Brain pericyte (primary cell): ENCODE data around the gene CTIF.

Source experiments
- DNase-seq: peaks from one replicate; pipeline ENCODE4 v3.0.0-alpha.2; 2012; ENCODE audit warnings: low read depth, low spot score

Gene CTIF

GRCh38 chr18:48729404-48729803 lies 190.6 kb downstream of the CTIF start:
- DNase-seq: no peak

DNA sequence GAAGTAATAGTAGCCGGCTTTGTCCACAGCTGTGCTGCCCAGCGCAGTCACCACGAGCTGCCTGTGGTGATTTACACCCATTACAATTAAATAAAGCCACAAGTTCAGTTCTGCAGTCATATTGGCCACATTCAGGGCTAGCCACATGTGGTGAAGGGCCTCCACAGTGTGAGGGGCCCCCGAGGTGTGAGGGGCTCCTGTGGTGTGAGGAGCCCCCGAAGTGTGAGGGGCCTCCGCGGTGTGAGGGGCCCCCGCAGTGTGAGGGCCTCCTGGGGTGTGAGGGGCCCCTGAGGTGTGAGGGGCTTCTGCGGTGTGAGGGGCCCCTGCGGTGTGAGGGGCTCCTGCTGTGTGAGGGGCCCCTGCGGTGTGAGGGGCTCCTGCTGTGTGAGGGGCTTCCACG lies 191.2 kb downstream of the CTIF start:
- no peak for DNase-seq

- no peak for DNase-seq
Measured at GRCh38 chr18:48732767-48733424, 194.1 kb downstream of the CTIF start.

GRCh38 chr18:48733643-48734253 lies 194.9 kb downstream of the CTIF start:
- DNase-seq: no peak

GRCh38 chr18:48734460-48734859 lies 195.6 kb downstream of the CTIF start:
- no peak for DNase-seq

DNA sequence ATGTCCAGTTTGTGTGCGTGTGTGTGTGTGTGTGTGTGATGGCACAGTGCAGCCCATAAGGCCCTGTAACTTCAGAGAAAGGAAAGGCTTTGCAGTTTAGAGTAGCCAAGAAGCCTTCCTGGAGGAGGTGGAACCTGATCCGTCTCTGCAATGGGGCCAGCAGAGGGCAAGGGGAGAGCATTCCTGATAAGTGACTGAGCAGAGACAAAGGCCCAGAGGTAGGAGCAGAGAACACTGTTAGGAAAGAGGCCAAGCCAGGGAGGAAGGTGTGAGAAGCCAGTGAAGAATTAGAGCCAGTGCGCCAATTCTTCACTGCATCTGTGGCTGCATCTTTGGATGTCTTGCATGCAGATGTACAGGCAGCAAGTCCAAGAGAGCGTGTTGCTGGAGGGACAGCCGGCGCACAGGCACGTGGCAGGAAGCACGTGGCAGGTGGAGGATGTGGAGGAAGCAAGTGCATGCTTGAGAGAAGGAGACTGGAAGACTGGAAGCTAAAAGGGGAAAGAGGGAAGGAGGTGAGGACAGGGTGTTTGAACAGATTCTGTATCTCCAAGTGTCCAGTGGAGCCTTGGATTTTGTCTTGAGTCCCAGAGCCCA lies 196.3 kb downstream of the CTIF start:
- no peak for DNase-seq

GRCh38 chr18:48735681-48736255 lies 196.9 kb downstream of the CTIF start:
- DNase-seq: no peak

- DNase-seq: no peak
Measured at GRCh38 chr18:48736321-48737260, 197.8 kb downstream of the CTIF start.

GRCh38 chr18:48739266-48740067 lies 200.6 kb downstream of the CTIF start:
- no peak for DNase-seq

- no peak for DNase-seq
Measured at GRCh38 chr18:48740068-48740440, 201.2 kb downstream of the CTIF start.

DNA sequence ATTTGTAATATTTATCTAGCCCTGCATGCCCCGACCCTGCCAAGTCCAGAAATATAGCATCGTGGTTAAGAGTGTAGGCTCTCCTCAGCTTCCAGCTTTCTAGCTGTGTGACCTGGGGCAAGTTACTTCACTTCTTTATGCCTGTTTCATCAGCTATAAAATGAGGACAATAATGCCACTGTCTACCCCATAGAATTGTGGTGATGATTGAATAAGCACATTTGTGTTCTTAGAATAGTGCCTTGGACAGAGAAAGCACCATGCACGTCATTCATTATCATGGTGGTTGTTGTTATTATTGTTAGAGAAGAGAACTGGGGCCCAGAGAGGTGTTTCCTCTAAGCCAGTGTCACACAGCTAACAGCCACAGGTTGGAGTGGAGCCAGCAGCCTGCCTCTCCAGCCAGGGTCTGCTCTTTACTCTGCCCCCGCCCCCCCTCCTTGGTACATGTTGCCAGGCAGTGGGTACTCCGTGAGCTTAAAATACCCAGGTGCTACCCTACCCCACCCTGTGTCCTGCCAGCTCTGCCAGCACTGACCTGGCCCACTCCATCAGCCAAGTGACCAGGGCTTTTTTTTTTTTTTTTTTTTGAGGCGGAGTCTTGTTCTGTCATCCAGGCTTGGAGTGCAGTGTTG lies 202.1 kb downstream of the CTIF start:
- DNase-seq: no peak

GRCh38 chr18:48741866-48742265 lies 203.0 kb downstream of the CTIF start:
- DNase-seq: no peak

DNA sequence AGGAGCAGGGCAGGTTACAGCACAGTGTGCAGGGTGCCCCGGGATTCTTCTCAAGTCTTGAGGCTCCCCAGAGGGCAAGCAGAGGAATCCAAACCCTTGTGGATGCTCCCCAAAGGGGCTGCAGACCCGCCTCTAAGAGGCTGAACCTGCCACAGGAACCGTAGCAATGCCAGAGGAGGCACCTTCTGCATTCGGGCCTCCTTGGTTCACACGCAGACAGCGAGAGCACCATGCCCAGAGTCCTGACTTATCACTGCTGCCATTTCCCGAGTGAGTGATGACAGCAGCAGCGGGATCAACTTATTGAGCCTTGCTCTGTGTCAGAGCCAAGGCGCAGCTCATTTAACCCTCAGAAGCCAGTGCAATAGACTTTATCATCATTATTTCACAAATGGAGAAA lies 203.5 kb downstream of the CTIF start:
- no peak for DNase-seq

GRCh38 chr18:48742706-48743475 lies 204.1 kb downstream of the CTIF start:
- no peak for DNase-seq

DNA sequence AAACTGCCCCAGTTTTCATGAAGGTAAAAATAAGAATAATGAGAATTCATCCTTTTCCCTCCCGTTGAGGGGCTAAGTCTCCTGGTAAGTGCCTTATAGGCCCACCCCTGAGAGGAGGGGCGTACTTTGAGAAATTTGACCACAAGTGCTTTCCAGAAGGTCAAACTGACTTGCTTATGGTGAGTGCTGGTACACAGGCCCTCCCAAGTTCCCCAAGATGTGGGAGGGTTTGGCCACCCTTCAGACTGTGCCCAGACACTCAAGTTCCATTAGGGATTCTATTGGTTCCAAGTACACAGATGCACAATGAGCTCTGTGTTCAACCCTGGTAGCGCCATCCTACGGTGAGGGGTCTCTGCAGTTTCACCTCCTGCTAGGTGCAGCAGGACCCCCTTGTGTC lies 205.1 kb downstream of the CTIF start:
- DNase-seq: no peak

DNA sequence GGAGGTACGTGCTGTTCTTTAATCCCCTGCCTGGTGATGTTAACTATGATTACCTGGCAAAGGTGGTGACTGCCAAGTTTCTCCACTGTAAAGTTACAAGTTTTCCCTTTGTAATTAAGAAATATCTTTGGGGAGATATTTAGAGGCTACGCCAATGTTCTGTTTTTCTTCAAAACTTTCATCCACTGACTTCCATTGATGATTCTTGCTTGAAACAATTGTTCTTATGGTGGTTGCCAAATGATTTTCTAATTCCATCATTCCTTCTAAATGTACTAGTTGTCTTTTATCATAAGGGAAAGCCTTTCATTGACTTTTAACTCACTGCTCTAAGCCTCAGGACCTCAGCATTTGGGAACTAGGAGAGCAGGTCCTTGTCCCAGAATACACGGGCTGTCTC lies 206.5 kb downstream of the CTIF start:
- DNase-seq: no peak

- DNase-seq: no peak
Measured at GRCh38 chr18:48749768-48750167, 210.9 kb downstream of the CTIF start.

- DNase-seq: no peak
Measured at GRCh38 chr18:48750485-48751175, 211.8 kb downstream of the CTIF start.
